Fibroblast of lung (primary cell): ENCODE results near the gene DOK1. TPM values are rescaled to one million over a fixed set of nuclear protein-coding genes. Genes with fewer than 3 reads are reported as not detected.

ENCODE experiments used
- DNase-seq, 2 donors: peaks; one replicate each; pipeline versions ENCODE4 v3.0.0 to v3.0.0-alpha.2; 2010; ENCODE audit warnings: low read depth in 2 of 2
- H2AFZ ChIP-seq: 2 replicates; pipeline ENCODE4 v1.5.1; 2012; ENCODE audit warnings: low read length, control low read depth, inconsistent platforms
- H3K27ac ChIP-seq: 2 replicates; pipeline ENCODE4 v1.5.1; 2011; ENCODE audit warnings: low read length, control low read depth; ENCODE audit not compliant: insufficient read depth
- H3K27me3 ChIP-seq: 2 replicates; pipeline ENCODE4 v1.5.1; 2011; ENCODE audit warnings: mild to moderate bottlenecking, low read length; ENCODE audit not compliant: control insufficient read depth, insufficient read depth
- H3K36me3 ChIP-seq: 2 replicates; pipeline ENCODE4 v1.5.1; 2011; ENCODE audit warnings: low read length; ENCODE audit not compliant: control insufficient read depth, insufficient read depth
- H3K4me1 ChIP-seq: 2 replicates; pipeline ENCODE4 v1.5.1; 2011; ENCODE audit warnings: low read length; ENCODE audit not compliant: control insufficient read depth, insufficient read depth; ENCODE audit errors: extremely low read depth
- H3K4me2 ChIP-seq: 2 replicates; pipeline ENCODE4 v1.5.1; 2011; ENCODE audit warnings: low read length, control low read depth; ENCODE audit not compliant: insufficient read depth; ENCODE audit errors: extremely low read depth
- H3K4me3 ChIP-seq, 4 experiments: fragments of 200-600 bp in 1 of 4; sonication (generic) in 1 of 4; replicated peaks in 1 of 4; 2 replicates each; pipeline ENCODE4 v1.5.1; 2011 to 2016; ENCODE audit warnings: low read length in 4 of 4, low read depth in 3 of 4, mild to moderate bottlenecking in 3 of 4, control low read depth in 2 of 4, inconsistent platforms in 1 of 4, mixed read lengths in 1 of 4; ENCODE audit not compliant: insufficient read depth in 1 of 4; ENCODE audit errors: control extremely low read depth in 1 of 4
- H3K79me2 ChIP-seq: 2 replicates; pipeline ENCODE4 v1.5.1; 2012; ENCODE audit warnings: mild to moderate bottlenecking, low read length, inconsistent platforms; ENCODE audit not compliant: control insufficient read depth, insufficient read depth
- H3K9ac ChIP-seq: 2 replicates; pipeline ENCODE4 v1.5.1; 2011; ENCODE audit warnings: mild to moderate bottlenecking, low read length, control low read depth; ENCODE audit not compliant: insufficient read depth
- H3K9me3 ChIP-seq: 2 replicates; pipeline ENCODE4 v1.5.1; 2012; ENCODE audit warnings: low read depth, low read length; ENCODE audit not compliant: control insufficient read depth, insufficient read depth
- H4K20me1 ChIP-seq: 2 replicates; pipeline ENCODE4 v1.5.1; 2011; ENCODE audit warnings: low read length; ENCODE audit not compliant: control insufficient read depth, insufficient read depth; ENCODE audit errors: extremely low read depth
- EZH2 ChIP-seq: IDR thresholded peaks from 2 replicates; pipeline ENCODE4 v1.5.1; 2012; ENCODE audit warnings: low read length, control low read depth, mild to moderate bottlenecking; ENCODE audit errors: missing control alignments
- polyA plus RNA-seq, 2 donors: library from polyadenylated mRNA; depleted of rRNA in 1 of 2; stranded (reverse) in 1 of 2; unstranded in 1 of 2; fragments of >200 nt; gene quantifications; 2 replicates each; pipeline ENCODE4 v1.2.1, GENCODE V29; 2011 to 2012; ENCODE audit warnings: missing spikeins in 1 of 2
- total RNA-seq: library from RNA; depleted of rRNA; stranded (reverse); fragments of >200 nt; gene quantifications from 2 replicates; pipeline ENCODE4 v1.2.1, GENCODE V29; 2014
- TF ChIP-seq, protein P1 (sequence below), 2 donors: IDR thresholded peaks in 1 of 2; conservative IDR thresholded peaks in 1 of 2; 1 replicate in 1 of 2; 2 replicates in 1 of 2; pipeline ENCODE4 v1.5.1; 2011 to 2012; ENCODE audit warnings: low read length in 2 of 2, control low read depth in 1 of 2, inconsistent platforms in 1 of 2, low read depth in 1 of 2, mild to moderate bottlenecking in 1 of 2

The DOK1 gene
- total and polyA plus RNA-seq, 2 donors (not counting 1 experiment from before 2014, with no cell fraction given): 11.4 to 31.7 TPM

GRCh38 chr2:74606927-74607326, 52.4 kb downstream of the DOK1 start:
- Histone ChIP-seq H3K27ac (no peak overlapping the region), H3K4me1 (no peaks in the 10 kb centered on the region), H3K27me3 (peaks cover 12% of the 10 kb centered on the region), H3K36me3 (no peaks in the 10 kb centered on the region), H3K9me3 (no peaks in the 10 kb centered on the region), H3K4me3 (no peak overlapping the region), H2AFZ (no peak overlapping the region), H4K20me1 (no peaks in the 10 kb centered on the region), H3K4me2 (no peak overlapping the region), H3K9ac (no peak overlapping the region), H3K79me2 (no peaks in the 10 kb centered on the region)
- TF ChIP-seq, protein P1, sequence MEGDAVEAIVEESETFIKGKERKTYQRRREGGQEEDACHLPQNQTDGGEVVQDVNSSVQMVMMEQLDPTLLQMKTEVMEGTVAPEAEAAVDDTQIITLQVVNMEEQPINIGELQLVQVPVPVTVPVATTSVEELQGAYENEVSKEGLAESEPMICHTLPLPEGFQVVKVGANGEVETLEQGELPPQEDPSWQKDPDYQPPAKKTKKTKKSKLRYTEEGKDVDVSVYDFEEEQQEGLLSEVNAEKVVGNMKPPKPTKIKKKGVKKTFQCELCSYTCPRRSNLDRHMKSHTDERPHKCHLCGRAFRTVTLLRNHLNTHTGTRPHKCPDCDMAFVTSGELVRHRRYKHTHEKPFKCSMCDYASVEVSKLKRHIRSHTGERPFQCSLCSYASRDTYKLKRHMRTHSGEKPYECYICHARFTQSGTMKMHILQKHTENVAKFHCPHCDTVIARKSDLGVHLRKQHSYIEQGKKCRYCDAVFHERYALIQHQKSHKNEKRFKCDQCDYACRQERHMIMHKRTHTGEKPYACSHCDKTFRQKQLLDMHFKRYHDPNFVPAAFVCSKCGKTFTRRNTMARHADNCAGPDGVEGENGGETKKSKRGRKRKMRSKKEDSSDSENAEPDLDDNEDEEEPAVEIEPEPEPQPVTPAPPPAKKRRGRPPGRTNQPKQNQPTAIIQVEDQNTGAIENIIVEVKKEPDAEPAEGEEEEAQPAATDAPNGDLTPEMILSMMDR (conservative IDR thresholded peaks at IDR 0.05 in 1 of 2, IDR thresholded peaks at IDR 0.05 in 1 of 2; ENCODE audit: low read depth in 1 of 2, low read length in 2 of 2): no peak
- TF ChIP-seq EZH2: no peak
- DNase-seq: no peak

Other genes with a start within 250 kb of the DOK1 start
- under 0.01 and 0.17 TPM in 2 replicates for gene SLC4A5, start 211.3 kb upstream of the DOK1 start, total RNA-seq
- 0.12 and 0.19 TPM in 2 replicates for gene SLC4A5, start 211.3 kb upstream of the DOK1 start, polyA plus RNA-seq
- 157 and 228 TPM in 2 replicates for gene DCTN1, start 174.4 kb upstream of the DOK1 start, total RNA-seq
- 133 and 193 TPM in 2 replicates for gene DCTN1, start 174.4 kb upstream of the DOK1 start, polyA plus RNA-seq
- gene C2orf81, start 133.1 kb upstream of the DOK1 start, total RNA-seq: 0.77 and 1.5 TPM in 2 replicates
- 0.25 and 0.37 TPM in 2 replicates for gene C2orf81, start 133.1 kb upstream of the DOK1 start, polyA plus RNA-seq
- 23.9 and 27.1 TPM in 2 replicates for gene WDR54, start 133.0 kb upstream of the DOK1 start, total RNA-seq
- gene WDR54, start 133.0 kb upstream of the DOK1 start, polyA plus RNA-seq: 24.3 and 34.0 TPM in 2 replicates
- gene RTKN, start 112.8 kb upstream of the DOK1 start, total RNA-seq: 11.8 and 16.0 TPM in 2 replicates
- 8.3 and 10.0 TPM in 2 replicates for gene RTKN, start 112.8 kb upstream of the DOK1 start, polyA plus RNA-seq
- gene INO80B, start 99.6 kb upstream of the DOK1 start, total RNA-seq: 13.0 and 14.9 TPM in 2 replicates
- 6.9 TPM in 2 replicates for gene INO80B, start 99.6 kb upstream of the DOK1 start, polyA plus RNA-seq
- gene WBP1, start 96.3 kb upstream of the DOK1 start, total RNA-seq: 48.8 and 78.1 TPM in 2 replicates
- 43.8 and 45.8 TPM in 2 replicates for gene WBP1, start 96.3 kb upstream of the DOK1 start, polyA plus RNA-seq
- 49.1 and 56.0 TPM in 2 replicates for gene MOGS, start 89.3 kb upstream of the DOK1 start, total RNA-seq
- gene MOGS, start 89.3 kb upstream of the DOK1 start, polyA plus RNA-seq: 37.1 and 39.5 TPM in 2 replicates
- 38.0 and 45.4 TPM in 2 replicates for gene MRPL53, start 82.0 kb upstream of the DOK1 start, total RNA-seq
- gene MRPL53, start 82.0 kb upstream of the DOK1 start, polyA plus RNA-seq: 30.1 and 33.9 TPM in 2 replicates
- gene CCDC142, start 71.7 kb upstream of the DOK1 start, total RNA-seq: 18.5 and 21.3 TPM in 2 replicates
- gene CCDC142, start 71.7 kb upstream of the DOK1 start, polyA plus RNA-seq: 3.8 and 5.3 TPM in 2 replicates
- gene TTC31, start 71.6 kb upstream of the DOK1 start, total RNA-seq: 7.7 and 10.7 TPM in 2 replicates
- 11.8 and 12.7 TPM in 2 replicates for gene TTC31, start 71.6 kb upstream of the DOK1 start, polyA plus RNA-seq
- 1.5 and 3.0 TPM in 2 replicates for gene LBX2, start 55.1 kb upstream of the DOK1 start, total RNA-seq
- 0.52 and 0.69 TPM in 2 replicates for gene LBX2, start 55.1 kb upstream of the DOK1 start, polyA plus RNA-seq
- 31.3 and 35.5 TPM in 2 replicates for gene PCGF1, start 47.0 kb upstream of the DOK1 start, total RNA-seq
- 23.8 and 25.4 TPM in 2 replicates for gene PCGF1, start 47.0 kb upstream of the DOK1 start, polyA plus RNA-seq
- under 0.01 TPM in 1 of 2 replicates, not detected in the other for gene TLX2, start 40.3 kb upstream of the DOK1 start, total RNA-seq
- gene TLX2, start 40.3 kb upstream of the DOK1 start, polyA plus RNA-seq: not detected in 2 replicates
- gene DQX1, start 28.5 kb upstream of the DOK1 start, total RNA-seq: not detected in 2 replicates
- gene DQX1, start 28.5 kb upstream of the DOK1 start, polyA plus RNA-seq: not detected in 2 replicates
- gene AUP1, start 25.0 kb upstream of the DOK1 start, total RNA-seq: 70.4 and 73.7 TPM in 2 replicates
- 54.0 and 81.3 TPM in 2 replicates for gene AUP1, start 25.0 kb upstream of the DOK1 start, polyA plus RNA-seq
- gene HTRA2, start 24.8 kb upstream of the DOK1 start, total RNA-seq: 45.7 and 47.8 TPM in 2 replicates
- 18.8 and 25.4 TPM in 2 replicates for gene HTRA2, start 24.8 kb upstream of the DOK1 start, polyA plus RNA-seq
- gene LOXL3, start 778 bp upstream of the DOK1 start, total RNA-seq: 12.6 and 26.4 TPM in 2 replicates
- gene LOXL3, start 778 bp upstream of the DOK1 start, polyA plus RNA-seq: 13.7 and 20.6 TPM in 2 replicates
- not detected in 2 replicates for gene M1AP, start 93.6 kb downstream of the DOK1 start, total RNA-seq
- 0.07 TPM in 1 of 2 replicates, not detected in the other for gene M1AP, start 93.6 kb downstream of the DOK1 start, polyA plus RNA-seq
- 5.1 and 9.4 TPM in 2 replicates for gene SEMA4F, start 99.5 kb downstream of the DOK1 start, total RNA-seq
- gene SEMA4F, start 99.5 kb downstream of the DOK1 start, polyA plus RNA-seq: 5.9 and 7.3 TPM in 2 replicates